GM23338 (cell line): ENCODE data around the gene DEDD2.

Experiments used
- CTCF ChIP-seq, 2 experiments: fragments of 200-600 bp in 1 of 2; sonication (generic) in 1 of 2; conservative IDR thresholded peaks; 2 replicates each; pipeline versions ENCODE4 v1.5.1 to v1.6.1; 2016 to 2017; ENCODE audit warnings: antibody characterized with exemption in 2 of 2, low read depth in 2 of 2, mild to moderate bottlenecking in 2 of 2, moderate library complexity in 1 of 2
- EZH2 ChIP-seq: fragments of 200-600 bp; sonication (generic); IDR thresholded peaks from one replicate; pipeline ENCODE4 v1.8.0; 2017; ENCODE audit warnings: antibody characterized with exemption, mild to moderate bottlenecking, low read depth; ENCODE audit not compliant: unreplicated experiment
- JUNB ChIP-seq: IDR thresholded peaks from one replicate; pipeline ENCODE4 v1.6.1; 2016; ENCODE audit warnings: antibody characterized with exemption; ENCODE audit not compliant: unreplicated experiment
- NANOG ChIP-seq: IDR thresholded peaks from 2 replicates; pipeline ENCODE4 v1.6.1; 2016; ENCODE audit warnings: antibody characterized with exemption, borderline replicate concordance
- POLR2AphosphoS5 ChIP-seq: IDR thresholded peaks from 2 replicates; pipeline ENCODE4 v1.6.1; 2016; ENCODE audit warnings: antibody characterized with exemption, low read depth
- REST ChIP-seq: IDR thresholded peaks from one replicate; pipeline ENCODE4 v1.6.1; 2018; ENCODE audit warnings: antibody characterized with exemption; ENCODE audit not compliant: unreplicated experiment

- TF ChIP-seq EZH2 (no peak), CTCF (conservative IDR thresholded peaks at IDR 0.05; ENCODE audit: low read depth in 2 of 2) (peak; percentile 94 to 99), REST (no peak), POLR2AphosphoS5 (no peak), NANOG (no peak), JUNB (no peak)
These were observed 33.0 kb downstream of the DEDD2 start for GRCh38 chr19:42184401-42184861.
